GM19463 (cell line): ENCODE results near the gene KIF19.

Experiments used
- ATAC-seq: cut with Tn5 transposase; IDR thresholded peaks from one replicate; pipeline ENCODE4 v1.9.1; 2021; ENCODE audit warnings: mild to moderate bottlenecking, moderate library complexity; ENCODE audit not compliant: unreplicated experiment

KIF19 gene

GRCh38 chr17:74304184-74304583, 21.8 kb upstream of the KIF19 start:
- no peak for ATAC-seq

GRCh38 chr17:74305865-74306654, 20.0 kb upstream of the KIF19 start:
- no peak for ATAC-seq

GRCh38 chr17:74307984-74308773, 17.8 kb upstream of the KIF19 start:
- no peak for ATAC-seq

GRCh38 chr17:74309902-74310301, 16.1 kb upstream of the KIF19 start:
- no peak for ATAC-seq

- no peak for ATAC-seq
These were observed 11.1 kb upstream of the KIF19 start for GRCh38 chr17:74314877-74315276.

- no peak for ATAC-seq
These were observed 9.8 kb upstream of the KIF19 start for GRCh38 chr17:74316220-74316619.

GRCh38 chr17:74317071-74317470, 9.0 kb upstream of the KIF19 start:
- no peak for ATAC-seq

- ATAC-seq, result no peak
These were observed 7.6 kb upstream of the KIF19 start for GRCh38 chr17:74318391-74318790.

GRCh38 chr17:74324521-74324920, 1.5 kb upstream of the KIF19 start:
- ATAC-seq, result no peak

- no peak for ATAC-seq
These were observed 667 bp upstream of the KIF19 start for GRCh38 chr17:74325376-74325742.

GRCh38 chr17:74326506-74326905, 480 bp downstream of the KIF19 start:
- no peak for ATAC-seq

GRCh38 chr17:74328487-74328886, 2.5 kb downstream of the KIF19 start:
- no peak for ATAC-seq

- ATAC-seq, result no peak
These were observed 3.4 kb downstream of the KIF19 start for GRCh38 chr17:74329378-74329777.

- ATAC-seq, result no peak
These were observed 4.4 kb downstream of the KIF19 start for GRCh38 chr17:74330446-74330845.

GRCh38 chr17:74332017-74332650, 6.1 kb downstream of the KIF19 start:
- ATAC-seq, result no peak

GRCh38 chr17:74332763-74333283, 6.8 kb downstream of the KIF19 start:
- no peak for ATAC-seq

GRCh38 chr17:74334393-74335039, 8.5 kb downstream of the KIF19 start:
- no peak for ATAC-seq

- no peak for ATAC-seq
These were observed 9.6 kb downstream of the KIF19 start for GRCh38 chr17:74335529-74336062.

GRCh38 chr17:74336307-74336706, 10.3 kb downstream of the KIF19 start:
- ATAC-seq, result no peak

- no peak for ATAC-seq
These were observed 11.9 kb downstream of the KIF19 start for GRCh38 chr17:74337834-74338500.
